ENCODE measurements around the gene HIVEP3.
"Not testable (repeated sequence)": the region's sequence is repeated elsewhere in the genome, so short reads cannot be mapped to it uniquely, and the experiment has no call there.

The HIVEP3 gene

GRCh38 chr1:41918450-41919043, at the start of gene HIVEP3:
HIVEP3 (minus strand) TSS chr1:41918922.
- DNase-seq = peak; percentile 25 to 61

- no peak for DNase-seq
Measured at GRCh38 chr1:41964400-41964799, 45.7 kb upstream of the HIVEP3 start.

GRCh38 chr1:41963636-41964035, 44.9 kb upstream of the HIVEP3 start:
- no peak for DNase-seq

GRCh38 chr1:41958015-41958673, 39.4 kb upstream of the HIVEP3 start:
- no peak for DNase-seq

- DNase-seq = no peak
Measured at GRCh38 chr1:41957568-41957967, 38.8 kb upstream of the HIVEP3 start.

GRCh38 chr1:41955461-41956159, 36.9 kb upstream of the HIVEP3 start:
- no peak for DNase-seq

- DNase-seq = no peak
Measured at GRCh38 chr1:41954533-41954944, 35.8 kb upstream of the HIVEP3 start.

GRCh38 chr1:41953291-41953690, 34.6 kb upstream of the HIVEP3 start:
- no peak for DNase-seq

- no peak for DNase-seq
Measured at GRCh38 chr1:41952208-41952607, 33.5 kb upstream of the HIVEP3 start.

- DNase-seq = not testable (repeated sequence)
Measured at GRCh38 chr1:41951492-41951891, 32.8 kb upstream of the HIVEP3 start.

- DNase-seq = no peak
Measured at GRCh38 chr1:41950820-41951219, 32.1 kb upstream of the HIVEP3 start.

GRCh38 chr1:41945946-41946345, 27.2 kb upstream of the HIVEP3 start:
- not testable (repeated sequence) for DNase-seq

GRCh38 chr1:41943717-41944116, 25.0 kb upstream of the HIVEP3 start:
- DNase-seq = no peak

GRCh38 chr1:41942278-41942677, 23.6 kb upstream of the HIVEP3 start:
- no peak for DNase-seq

- DNase-seq = no peak
Measured at GRCh38 chr1:41941381-41941780, 22.7 kb upstream of the HIVEP3 start.

GRCh38 chr1:41939194-41939593, 20.5 kb upstream of the HIVEP3 start:
- no peak for DNase-seq

- DNase-seq = no peak
Measured at GRCh38 chr1:41936107-41936506, 17.4 kb upstream of the HIVEP3 start.

- DNase-seq = no peak
Measured at GRCh38 chr1:41935226-41935625, 16.5 kb upstream of the HIVEP3 start.

- DNase-seq = no peak
Measured at GRCh38 chr1:41933106-41933505, 14.4 kb upstream of the HIVEP3 start.

- no peak for DNase-seq
Measured at GRCh38 chr1:41931578-41931977, 12.9 kb upstream of the HIVEP3 start.

- no peak for DNase-seq
Measured at GRCh38 chr1:41927118-41927517, 8.4 kb upstream of the HIVEP3 start.

- DNase-seq = no peak
Measured at GRCh38 chr1:41925712-41926111, 7.0 kb upstream of the HIVEP3 start.

- DNase-seq = no peak
Measured at GRCh38 chr1:41924911-41925310, 6.2 kb upstream of the HIVEP3 start.

GRCh38 chr1:41921271-41921670, 2.5 kb upstream of the HIVEP3 start:
- not testable (repeated sequence) for DNase-seq
